DOHH2 (cell line): ENCODE results near the gene KCND1.

ENCODE experiments used
- CTCF ChIP-seq: fragments of 200-600 bp; sonication (generic); IDR thresholded peaks from one replicate; pipeline ENCODE4 v1.5.1; 2014; ENCODE audit warnings: antibody characterized with exemption, mild to moderate bottlenecking, low read depth, low read length; ENCODE audit not compliant: poor library complexity, severe bottlenecking
- EZH2phosphoT487 ChIP-seq: fragments of 200-600 bp; sonication (generic); IDR thresholded peaks from 2 replicates; pipeline ENCODE4 v1.6.1; 2017; ENCODE audit warnings: borderline replicate concordance, mild to moderate bottlenecking, antibody characterized with exemption, low read length, moderate library complexity, mixed read lengths

GRCh38 chrX:48938721-48939425, 32.8 kb downstream of the KCND1 start:
- TF ChIP-seq EZH2phosphoT487, result no peak
- TF ChIP-seq CTCF, result no peak
